CD4-positive, alpha-beta T cell treated with Interleukin-6 for 4 hours (primary cell): ENCODE results near the gene CD84.
"Not testable (repeated sequence)": the region's sequence is repeated elsewhere in the genome, so short reads cannot be mapped to it uniquely, and the experiment has no call there.

Source experiments
- DNase-seq: peaks from one replicate; pipeline ENCODE4 v3.0.0-alpha.2; 2020; ENCODE audit warnings: mixed read lengths

CD84 gene

GRCh38 chr1:160567858-160568682 is 11.2 kb downstream of the CD84 start:
- peak; percentile 87 for DNase-seq

- no peak for DNase-seq
Observed at GRCh38 chr1:160567341-160567740, 12.0 kb downstream of the CD84 start.

GRCh38 chr1:160565564-160565963 is 13.7 kb downstream of the CD84 start:
- DNase-seq = no peak

- not testable (repeated sequence) for DNase-seq
Observed at GRCh38 chr1:160563230-160563629, 16.1 kb downstream of the CD84 start.

- not testable (repeated sequence) for DNase-seq
Observed at GRCh38 chr1:160562745-160563144, 16.6 kb downstream of the CD84 start.

- no peak for DNase-seq
Observed at GRCh38 chr1:160560806-160561205, 18.5 kb downstream of the CD84 start.

- DNase-seq = no peak
Observed at GRCh38 chr1:160560045-160560705, 19.1 kb downstream of the CD84 start.

GRCh38 chr1:160559437-160559836 is 19.9 kb downstream of the CD84 start:
- not testable (repeated sequence) for DNase-seq

- DNase-seq = no peak
Observed at GRCh38 chr1:160558660-160559380, 20.5 kb downstream of the CD84 start.

GRCh38 chr1:160553778-160554177 is 25.5 kb downstream of the CD84 start:
- no peak for DNase-seq

GRCh38 chr1:160552425-160552824 is 26.9 kb downstream of the CD84 start:
- DNase-seq = no peak

GRCh38 chr1:160550572-160551034 is 28.7 kb downstream of the CD84 start:
- peak; percentile 81 for DNase-seq

GRCh38 chr1:160549665-160550006 is 29.7 kb downstream of the CD84 start:
- DNase-seq = no peak

GRCh38 chr1:160548960-160549664 is 30.2 kb downstream of the CD84 start:
- DNase-seq = no peak

GRCh38 chr1:160548183-160548582 is 31.1 kb downstream of the CD84 start:
- DNase-seq = no peak

GRCh38 chr1:160547422-160547821 is 31.9 kb downstream of the CD84 start:
- DNase-seq = no peak

- DNase-seq = no peak
Observed at GRCh38 chr1:160546942-160547341, 32.4 kb downstream of the CD84 start.

GRCh38 chr1:160544647-160545046 is 34.6 kb downstream of the CD84 start:
- DNase-seq = peak; percentile 49

- no peak for DNase-seq
Observed at GRCh38 chr1:160542303-160542945, 36.9 kb downstream of the CD84 start.

GRCh38 chr1:160541622-160542302 is 37.5 kb downstream of the CD84 start:
- no peak for DNase-seq

- DNase-seq = no peak
Observed at GRCh38 chr1:160540859-160541233, 38.5 kb downstream of the CD84 start.
